GM19035 (cell line): ENCODE data around the gene CCNK.
A peak's percentile ranks its signal among the peaks of the same experiment; 100 is the strongest.

Experiments
- ATAC-seq: cut with Tn5 transposase; IDR thresholded peaks from one replicate; pipeline ENCODE4 v1.9.1; 2021; ENCODE audit not compliant: unreplicated experiment

Gene CCNK

GRCh38 chr14:99480917-99481744 lies at the start of gene CCNK:
Gene CCNK (plus strand): TSS chr14:99481409. CDS start chr14:99492678, 11,269 bp downstream.
- peak; percentile 83 for ATAC-seq

- no peak for ATAC-seq
Measured at GRCh38 chr14:99431986-99432385, 49.2 kb upstream of the CCNK start.

- ATAC-seq, result no peak
Measured at GRCh38 chr14:99432485-99432884, 48.7 kb upstream of the CCNK start.

- no peak for ATAC-seq
Measured at GRCh38 chr14:99435327-99435726, 45.9 kb upstream of the CCNK start.

- no peak for ATAC-seq
Measured at GRCh38 chr14:99436247-99437180, 44.7 kb upstream of the CCNK start.

- no peak for ATAC-seq
Measured at GRCh38 chr14:99437706-99438105, 43.5 kb upstream of the CCNK start.

GRCh38 chr14:99440278-99440677 lies 40.9 kb upstream of the CCNK start:
- ATAC-seq, result no peak

- no peak for ATAC-seq
Measured at GRCh38 chr14:99441157-99441870, 39.9 kb upstream of the CCNK start.

- no peak for ATAC-seq
Measured at GRCh38 chr14:99441918-99442317, 39.3 kb upstream of the CCNK start.

GRCh38 chr14:99445931-99446330 lies 35.3 kb upstream of the CCNK start:
- no peak for ATAC-seq

GRCh38 chr14:99447739-99448138 lies 33.5 kb upstream of the CCNK start:
- ATAC-seq, result no peak

- ATAC-seq, result no peak
Measured at GRCh38 chr14:99450266-99450665, 30.9 kb upstream of the CCNK start.

- no peak for ATAC-seq
Measured at GRCh38 chr14:99451234-99451633, 30.0 kb upstream of the CCNK start.

GRCh38 chr14:99452968-99453367 lies 28.2 kb upstream of the CCNK start:
- no peak for ATAC-seq

GRCh38 chr14:99454246-99454645 lies 27.0 kb upstream of the CCNK start:
- ATAC-seq, result no peak

GRCh38 chr14:99459481-99460100 lies 21.6 kb upstream of the CCNK start:
- ATAC-seq, result no peak

- ATAC-seq, result no peak
Measured at GRCh38 chr14:99460793-99461192, 20.4 kb upstream of the CCNK start.

- ATAC-seq, result no peak
Measured at GRCh38 chr14:99461411-99462085, 19.7 kb upstream of the CCNK start.

GRCh38 chr14:99462210-99462609 lies 19.0 kb upstream of the CCNK start:
- no peak for ATAC-seq

- no peak for ATAC-seq
Measured at GRCh38 chr14:99463974-99464373, 17.2 kb upstream of the CCNK start.
